Right ventricle myocardium superior (tissue), 1 donor: ENCODE measurements around the gene DNASE1L2. TPM values are rescaled to one million over a fixed set of nuclear protein-coding genes. Genes with fewer than 3 reads are reported as not detected.
"Not testable (repeated sequence)": the region's sequence is repeated elsewhere in the genome, so short reads cannot be mapped to it uniquely, and the experiment has no call there.

Experiments used
- ATAC-seq: fragments of 200-7000 bp; cut with Tn5 transposase; one replicate; pipeline ENCODE4 v1.9.1; 2020; ENCODE audit warnings: mild to moderate bottlenecking; ENCODE audit not compliant: poor library complexity
- DNase-seq: peaks from one replicate; pipeline ENCODE4 v3.0.0-alpha.2; 2020
- intact Hi-C: fragments of 100-400 bp; cut with DNase I; formaldehyde crosslinking; loops from one replicate; pipeline ENCODE4 v1.11.2; 2022
- total RNA-seq: library from RNA; stranded (reverse); fragmentation: NEBNext Ultra II Directional; extraction: Animal tissue kit (Norgen Biotek cat#: 25700); gene quantifications from one replicate; pipeline ENCODE4 v1.2.1, GENCODE V29; 2021
- donor health status: DM: no; HTN: yes; CAD: no; lungs with severe emphysema.

Gene DNASE1L2
- total RNA-seq, 1 donor from 2014 or later, result 0.35 TPM

DNA sequence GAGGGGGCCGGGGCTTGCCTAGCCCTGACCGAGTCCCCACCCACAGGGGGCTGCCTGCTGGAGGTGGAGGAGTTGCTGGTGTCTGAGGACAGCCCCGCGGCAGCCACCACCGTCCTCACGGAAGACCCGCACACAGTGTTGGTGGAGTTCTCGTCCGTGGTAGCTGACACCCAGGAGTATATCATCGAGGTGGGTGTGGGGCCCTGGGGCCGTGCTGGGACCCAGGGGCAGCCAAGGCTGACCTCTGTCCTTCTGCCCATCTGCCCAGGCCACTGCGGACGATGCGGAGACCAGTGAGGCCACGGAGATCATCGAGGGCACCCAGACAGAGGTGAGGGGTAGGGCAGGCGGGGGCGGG, 1.5 kb upstream of the DNASE1L2 start:
- ATAC-seq (no peak), DNase-seq (no peak)
- intact Hi-C loops, result no loop called here

DNA sequence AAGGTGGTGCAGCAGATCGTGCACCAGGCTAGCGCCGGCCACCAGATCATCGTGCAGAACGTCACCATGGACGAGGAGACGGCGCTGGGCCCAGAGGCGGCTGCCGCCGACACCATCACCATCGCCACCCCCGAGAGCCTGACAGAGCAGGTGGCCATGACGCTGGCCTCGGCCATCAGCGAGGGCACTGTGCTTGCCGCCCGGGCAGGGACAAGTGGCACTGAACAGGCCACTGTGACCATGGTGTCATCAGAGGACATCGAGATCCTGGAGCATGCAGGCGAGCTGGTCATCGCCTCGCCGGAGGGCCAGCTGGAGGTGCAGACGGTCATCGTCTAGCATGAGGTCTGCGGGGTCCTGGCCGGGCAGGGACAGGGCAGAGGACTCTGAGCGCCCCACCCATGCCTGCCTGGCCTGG, 1.0 kb upstream of the DNASE1L2 start:
- intact Hi-C loops, result no loop called here

DNA sequence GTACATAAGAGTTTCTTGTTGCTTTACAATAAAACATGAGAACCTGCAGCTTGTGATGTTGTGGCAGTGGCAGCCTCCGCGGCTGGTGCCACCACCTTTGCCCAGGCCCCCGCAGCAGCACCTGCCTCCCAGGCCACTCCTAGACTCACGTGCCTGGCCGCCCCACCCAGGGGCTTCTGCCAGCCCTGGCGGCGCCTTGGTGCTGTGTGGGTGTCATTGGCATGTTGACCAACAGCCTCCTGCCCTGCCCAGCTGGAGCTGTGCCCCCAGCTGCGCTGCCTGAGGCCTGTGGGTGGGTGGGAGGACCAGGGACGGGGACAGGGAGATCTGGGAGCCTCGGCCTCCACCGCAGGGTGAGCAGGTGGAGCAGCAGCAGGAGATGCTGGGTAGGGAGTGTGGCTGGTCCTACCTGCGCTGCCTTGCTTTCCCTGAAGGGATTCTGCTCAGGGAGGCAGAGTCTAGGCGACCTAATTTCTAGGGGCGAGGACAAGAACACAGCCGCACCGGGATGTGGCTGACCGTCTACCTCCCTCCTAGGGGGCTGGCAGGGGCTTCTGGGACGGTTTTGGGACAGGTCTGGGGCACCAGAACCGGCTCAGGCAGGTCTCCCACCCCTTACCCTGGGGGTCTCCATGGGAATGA, 428 bp upstream of the DNASE1L2 start:
- no peak for DNase-seq
- no peak for ATAC-seq
- intact Hi-C loops, result no loop called here

More for the DNA sequence above, 1.0 kb upstream of the DNASE1L2 start:
- DNase-seq (no peak), ATAC-seq (no peak)

DNA sequence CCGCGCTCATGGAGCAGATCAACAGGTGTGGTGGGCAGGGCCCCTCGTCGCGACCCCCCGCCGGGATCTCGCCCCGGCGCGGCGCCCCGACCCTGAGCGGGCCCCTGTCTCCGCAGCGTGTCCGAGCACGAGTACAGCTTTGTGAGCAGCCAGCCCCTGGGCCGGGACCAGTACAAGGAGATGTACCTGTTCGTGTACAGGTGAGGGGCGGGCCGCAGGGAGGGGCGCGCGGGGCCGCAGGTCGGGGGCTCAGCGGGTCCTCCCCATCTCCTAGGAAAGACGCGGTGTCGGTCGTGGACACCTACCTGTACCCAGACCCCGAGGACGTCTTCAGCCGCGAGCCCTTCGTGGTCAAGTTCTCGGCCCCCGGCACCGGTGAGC, 848 bp downstream of the DNASE1L2 start:
- DNase-seq (no peak), ATAC-seq (no peak)
- intact Hi-C loops, result no loop called here

DNA sequence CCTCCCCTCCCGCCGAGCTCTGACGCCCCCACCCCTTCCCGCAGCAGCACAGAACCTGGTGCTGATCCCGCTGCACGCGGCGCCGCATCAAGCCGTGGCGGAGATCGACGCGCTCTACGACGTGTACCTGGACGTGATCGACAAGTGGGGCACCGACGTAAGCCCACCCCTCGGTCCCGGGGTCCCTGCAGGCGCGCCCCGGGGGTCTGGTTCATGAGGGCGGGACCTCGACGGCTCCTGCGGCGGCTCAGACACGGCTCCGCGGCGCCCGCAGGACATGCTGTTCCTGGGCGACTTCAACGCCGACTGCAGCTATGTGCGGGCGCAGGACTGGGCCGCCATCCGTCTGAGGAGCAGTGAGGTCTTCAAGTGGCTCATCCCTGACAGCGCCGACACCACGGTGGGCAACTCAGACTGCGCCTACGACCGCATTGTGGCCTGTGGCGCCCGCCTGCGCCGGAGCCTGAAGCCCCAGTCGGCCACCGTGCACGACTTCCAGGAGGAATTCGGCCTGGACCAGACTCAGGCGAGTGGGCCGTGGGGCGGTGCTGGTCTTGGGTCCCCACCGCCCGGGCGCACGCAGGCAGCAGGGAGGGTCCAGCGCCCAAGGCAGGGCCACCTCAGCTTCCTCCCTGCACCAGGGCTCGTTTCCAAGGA, 1.4 kb downstream of the DNASE1L2 start:
- intact Hi-C loops, result no loop called here
- ATAC-seq, result peak; percentile 26
- DNase-seq, result no peak

DNA sequence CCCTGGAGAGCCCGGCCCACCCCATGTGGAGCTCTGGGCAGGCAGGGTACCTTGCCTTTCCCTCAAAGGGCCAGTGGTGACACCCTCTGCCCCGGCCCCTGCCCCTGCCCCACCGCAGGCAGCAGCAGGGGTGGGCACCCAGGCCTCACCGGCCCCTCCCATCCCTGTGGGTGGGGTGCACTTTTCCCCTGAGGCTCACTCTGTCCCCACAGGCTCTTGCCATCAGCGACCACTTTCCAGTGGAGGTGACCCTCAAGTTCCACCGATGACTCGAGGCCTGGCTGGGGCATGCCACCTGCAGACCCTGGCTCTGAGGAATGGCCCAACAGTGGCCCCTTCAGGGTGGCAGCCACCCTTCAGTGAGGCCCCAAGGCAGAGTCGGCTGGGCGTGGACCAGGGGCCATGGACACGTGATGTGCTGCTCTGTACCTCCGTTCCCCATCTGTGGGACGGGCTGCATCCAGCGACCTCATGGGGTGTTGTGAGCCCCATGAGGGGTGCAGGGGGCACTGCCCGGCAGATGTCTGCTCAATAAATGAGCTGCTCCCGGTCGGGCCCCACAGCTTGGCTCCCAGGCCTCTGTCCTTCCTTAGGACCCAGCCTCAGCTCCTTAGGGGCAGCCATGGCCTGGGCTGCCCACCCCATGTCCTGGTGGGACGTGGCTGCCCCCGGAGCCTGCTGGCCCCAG, 2.0 kb downstream of the DNASE1L2 start:
- ATAC-seq, result peak; percentile 24
- no peak for DNase-seq
- intact Hi-C loops, result no loop called here

DNA sequence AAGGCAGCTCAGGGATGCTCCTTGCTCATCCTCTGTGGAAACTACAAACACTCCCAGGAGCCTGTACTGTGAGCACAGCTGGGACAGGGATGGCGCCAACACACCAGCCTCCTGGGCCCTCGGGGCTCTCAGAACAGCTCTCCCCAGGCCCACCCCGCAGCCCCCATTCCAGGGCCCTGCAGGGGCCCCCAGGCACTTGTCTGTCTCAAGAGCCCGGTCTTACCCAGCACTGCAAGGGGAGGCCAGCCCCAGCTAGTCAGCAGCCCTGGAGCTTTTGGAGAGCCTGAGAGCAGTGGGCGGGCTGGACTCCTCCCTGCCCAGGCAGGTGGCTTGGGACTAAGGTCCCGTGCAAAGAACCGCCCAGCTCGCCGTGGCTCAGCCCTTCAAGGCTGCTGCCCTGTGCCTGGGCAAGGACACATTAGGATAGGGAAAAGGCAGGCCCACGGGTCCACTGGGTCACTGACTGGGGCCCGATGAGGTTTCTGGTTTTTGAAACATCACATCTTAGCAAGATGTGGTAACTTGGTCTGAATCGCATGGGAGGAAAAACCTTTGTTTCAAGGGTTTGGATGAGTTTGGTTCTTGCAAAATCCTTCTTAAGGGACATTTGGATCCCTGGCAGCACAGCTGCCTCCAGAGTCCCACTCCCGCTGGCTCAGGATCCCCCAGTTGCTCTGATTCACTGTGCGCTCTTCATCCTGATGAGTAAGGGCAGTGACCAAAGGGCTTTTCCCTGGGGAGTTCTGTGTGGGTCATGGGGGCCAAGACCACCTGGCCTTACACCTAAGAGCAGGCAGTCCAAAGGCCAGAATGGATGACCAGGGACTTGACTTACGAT, 2.8 kb downstream of the DNASE1L2 start:
- intact Hi-C loops, result no loop called here
- DNase-seq, result no peak
- no peak for ATAC-seq

DNA sequence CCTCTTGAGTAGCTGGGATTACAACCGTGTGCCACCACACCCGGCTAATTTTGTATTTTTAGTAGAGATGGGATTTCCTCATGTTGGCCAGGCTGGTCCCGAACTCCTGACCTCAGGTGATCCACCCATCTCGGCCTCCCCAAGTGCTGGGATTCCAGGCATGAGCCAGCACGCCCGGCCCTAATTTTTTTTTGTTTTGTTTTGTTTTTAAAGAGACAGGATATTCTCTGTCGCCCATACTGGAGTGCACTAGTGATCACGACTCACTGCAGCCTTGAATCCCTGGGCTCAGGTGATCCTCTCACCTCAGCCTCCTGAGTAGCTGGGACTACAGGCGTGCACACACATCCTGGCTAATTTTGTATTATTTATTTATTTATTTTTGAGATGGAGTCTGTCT, 4.1 kb downstream of the DNASE1L2 start:
- ATAC-seq, result not testable (repeated sequence)

DNA sequence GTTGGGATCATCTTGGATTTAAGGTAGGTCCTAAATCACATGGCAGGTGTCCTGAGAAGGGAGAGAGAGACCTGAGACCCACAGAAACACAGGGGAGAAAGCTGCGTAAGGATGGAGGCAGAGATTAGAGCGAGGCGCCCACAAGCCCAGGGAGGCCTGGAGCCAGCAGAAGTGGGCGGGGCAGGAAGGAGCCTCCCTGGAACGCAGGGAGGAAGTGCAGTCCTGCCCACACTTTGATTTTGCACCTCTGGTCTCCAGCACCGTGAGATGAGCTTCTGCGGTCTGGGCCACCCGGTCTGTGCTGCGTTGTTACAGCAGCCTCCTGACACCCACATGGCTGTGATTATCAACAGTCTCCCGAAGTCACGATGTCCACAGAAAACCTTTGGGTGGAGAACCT, 6.4 kb downstream of the DNASE1L2 start:
- ATAC-seq (no peak), DNase-seq (no peak)
- intact Hi-C loops, result loop anchor here (10.0 kb wide), 1 partner anchor 58 kb away; no protein-coding TSS in a partner anchor

More for the DNA sequence above, 4.1 kb downstream of the DNASE1L2 start:
- DNase-seq, result not testable (repeated sequence)
- intact Hi-C loops, result loop anchor here (10.0 kb wide), 1 partner anchor 56 kb away; no protein-coding TSS in a partner anchor

DNA sequence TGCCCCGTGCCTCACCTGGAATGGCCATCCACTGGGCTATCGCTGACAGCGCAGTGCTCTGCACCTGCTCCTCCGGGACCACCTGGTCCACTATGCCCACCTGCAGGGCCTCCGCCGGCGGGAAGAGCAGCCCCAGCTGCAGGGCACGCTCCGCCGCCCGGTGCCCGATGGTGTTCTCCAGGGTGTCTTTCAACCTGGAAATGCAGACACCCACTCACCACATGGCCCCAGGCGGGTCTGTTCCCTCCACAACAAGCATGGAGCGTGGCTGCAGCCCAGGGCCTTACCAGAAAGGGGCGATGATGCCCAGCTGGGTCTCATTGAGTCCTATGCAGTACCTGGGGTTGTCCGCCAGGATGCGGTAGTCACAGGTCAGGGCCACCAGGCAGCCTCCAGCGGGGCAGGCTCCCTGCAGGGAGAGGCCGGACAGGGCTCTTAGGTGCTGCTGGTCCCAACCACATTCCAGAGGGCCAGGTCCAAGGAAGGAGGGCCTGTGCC, 6.8 kb downstream of the DNASE1L2 start:
- intact Hi-C loops, result loop anchor here (10.0 kb wide), 1 partner anchor 58 kb away; no protein-coding TSS in a partner anchor
- no peak for DNase-seq
- no peak for ATAC-seq

DNA sequence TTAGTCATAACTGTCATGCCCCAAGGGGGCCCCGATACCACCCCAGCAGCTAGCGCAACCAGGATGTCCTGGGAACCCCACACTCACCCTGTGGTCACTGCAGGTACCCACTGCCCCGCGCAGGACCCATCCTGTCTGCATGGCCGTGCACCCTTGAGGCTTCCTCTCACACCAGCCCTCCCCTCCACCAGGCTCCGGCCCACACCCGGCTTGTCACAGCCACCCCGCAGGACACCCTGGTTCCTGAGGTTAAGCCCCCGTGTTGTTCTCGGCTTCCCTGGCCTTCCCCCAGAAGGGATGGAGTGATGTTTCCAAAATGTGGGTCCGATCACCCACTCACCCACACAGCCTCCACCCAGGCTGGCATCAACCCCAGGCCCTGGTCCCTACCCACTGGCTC, 7.5 kb downstream of the DNASE1L2 start:
- intact Hi-C loops, result loop anchor here (10.0 kb wide), 1 partner anchor 59 kb away; no protein-coding TSS in a partner anchor
- ATAC-seq, result no peak
- no peak for DNase-seq

DNA sequence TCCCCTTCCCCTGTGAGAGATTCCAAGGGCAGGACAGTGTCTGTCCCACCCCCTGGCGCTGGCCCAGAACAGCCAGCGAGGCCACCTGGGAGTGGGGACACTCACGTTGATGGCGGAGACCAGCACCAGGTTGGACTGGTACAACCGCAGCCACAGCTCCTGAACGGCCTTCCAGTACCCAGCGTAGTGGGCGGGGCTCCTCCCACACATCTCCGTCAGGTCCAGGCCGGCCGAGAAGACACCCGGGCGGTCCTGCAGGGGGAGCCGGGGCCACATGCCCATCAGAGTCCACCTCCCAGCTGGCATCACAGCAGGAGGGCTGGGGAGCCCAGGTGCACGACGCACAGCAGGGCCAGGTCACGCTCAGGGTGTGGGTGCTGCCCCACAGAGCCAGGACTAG, 8.1 kb downstream of the DNASE1L2 start:
- DNase-seq (no peak), ATAC-seq (no peak)
- intact Hi-C loops, result loop anchor here (10.0 kb wide), 1 partner anchor 60 kb away; no protein-coding TSS in a partner anchor

DNA sequence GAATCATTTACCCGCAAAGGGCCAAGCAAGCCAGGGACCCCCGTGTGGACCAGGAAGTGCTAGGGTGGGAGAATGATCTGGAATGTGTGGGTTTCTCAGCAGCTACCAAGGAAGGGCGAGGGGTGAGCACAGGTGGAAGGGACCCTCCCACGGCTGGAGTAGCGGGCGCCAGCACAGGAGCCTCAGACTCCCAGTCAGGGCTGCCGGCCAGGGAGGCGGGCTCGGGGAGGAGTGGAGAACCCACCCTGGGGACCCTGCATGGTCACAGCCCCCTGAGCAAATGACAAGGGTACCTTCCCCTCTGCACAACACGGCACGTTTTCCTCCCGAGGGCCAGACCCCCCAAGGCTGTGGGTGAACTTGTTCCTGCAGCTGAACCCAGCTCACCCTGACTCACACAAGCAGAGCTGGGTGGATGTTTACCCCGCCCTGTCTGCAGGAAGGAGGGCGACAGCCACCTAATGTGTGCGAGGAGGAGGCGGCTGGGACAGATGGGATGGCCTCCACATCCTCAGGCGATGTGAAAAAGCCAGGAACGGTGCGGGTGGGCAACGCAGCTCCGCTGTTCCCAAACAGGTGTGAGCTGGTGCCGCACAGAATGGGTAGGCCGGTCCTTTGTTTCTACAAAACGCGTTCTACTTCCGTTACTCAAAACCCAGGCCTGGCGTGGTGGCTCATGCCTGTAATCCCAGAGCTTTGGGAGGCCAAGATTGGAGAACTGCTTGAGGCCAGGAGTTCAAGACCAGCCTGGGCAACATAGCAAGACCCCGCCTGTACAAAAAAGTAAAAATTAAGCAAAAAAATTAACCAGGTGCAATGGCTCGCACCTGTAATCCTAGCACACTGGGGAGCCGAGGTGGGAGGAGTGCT, 8.9 kb downstream of the DNASE1L2 start:
- intact Hi-C loops, result loop anchor here (10.0 kb wide), 1 partner anchor 60 kb away; no protein-coding TSS in a partner anchor
- ATAC-seq (no peak), DNase-seq (no peak)

DNA sequence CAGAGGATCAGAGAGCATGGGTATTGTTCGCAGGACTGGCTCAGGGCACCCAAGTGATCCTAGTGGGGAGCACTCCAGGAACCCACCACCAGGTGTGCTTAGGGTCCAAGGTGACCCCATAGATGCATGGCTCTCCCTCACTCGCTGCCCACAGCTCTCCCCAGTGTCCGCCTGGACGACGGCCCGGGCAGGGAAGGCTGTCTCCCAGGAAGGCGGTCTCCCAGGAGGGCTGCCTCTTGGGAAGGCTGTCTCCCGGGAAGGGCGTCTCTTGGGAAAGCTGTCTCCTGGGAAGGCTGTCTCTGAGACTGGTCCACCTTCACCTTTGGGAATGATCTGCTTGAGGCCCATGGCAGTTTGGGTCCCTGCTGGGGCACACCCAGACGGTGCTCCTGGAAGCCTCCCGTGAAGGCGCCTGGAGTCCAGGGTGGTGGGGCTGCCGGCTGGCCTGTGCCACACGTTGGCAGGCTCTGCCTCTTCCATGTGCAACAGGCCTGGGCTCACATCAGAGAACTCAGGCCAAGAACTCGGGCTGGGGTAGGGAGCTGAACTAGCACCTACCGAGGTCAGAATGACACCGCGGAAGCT, 10.1 kb downstream of the DNASE1L2 start:
- no peak for ATAC-seq
- intact Hi-C loops, result loop anchor here (10.0 kb wide), 1 partner anchor 62 kb away; no protein-coding TSS in a partner anchor
- no peak for DNase-seq

DNA sequence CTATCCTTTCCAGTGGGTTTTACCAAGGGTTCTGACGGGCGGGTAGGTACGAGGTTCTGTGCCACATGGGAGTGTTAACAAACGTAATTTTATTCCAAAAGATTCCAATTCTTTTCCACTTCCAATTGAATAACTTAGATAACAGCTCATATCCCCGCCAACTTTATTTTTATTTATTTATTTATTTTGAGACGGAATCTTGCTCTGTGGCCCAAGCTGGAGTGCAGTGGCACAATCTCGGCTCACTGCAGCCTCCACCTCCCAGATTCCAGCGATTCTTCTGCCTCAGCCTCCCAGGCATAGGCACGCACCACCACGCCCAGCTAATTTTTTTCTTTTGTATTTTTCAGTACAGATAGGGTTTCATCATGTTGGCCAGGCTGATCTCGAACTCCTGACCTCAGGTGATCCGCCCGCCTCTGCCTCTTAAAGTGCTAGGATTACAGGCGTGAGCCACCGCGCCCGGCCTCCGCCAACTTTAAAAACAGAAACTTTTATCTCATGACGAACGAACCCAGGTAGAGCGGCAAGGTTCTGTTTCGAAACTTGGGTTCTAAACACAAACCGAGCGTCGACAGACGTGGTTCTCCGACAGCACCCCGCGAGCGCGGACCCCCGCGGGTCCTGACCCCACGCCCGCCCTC, 14.5 kb downstream of the DNASE1L2 start:
- intact Hi-C loops, result no loop called here
- DNase-seq (no peak), ATAC-seq (no peak)

DNA sequence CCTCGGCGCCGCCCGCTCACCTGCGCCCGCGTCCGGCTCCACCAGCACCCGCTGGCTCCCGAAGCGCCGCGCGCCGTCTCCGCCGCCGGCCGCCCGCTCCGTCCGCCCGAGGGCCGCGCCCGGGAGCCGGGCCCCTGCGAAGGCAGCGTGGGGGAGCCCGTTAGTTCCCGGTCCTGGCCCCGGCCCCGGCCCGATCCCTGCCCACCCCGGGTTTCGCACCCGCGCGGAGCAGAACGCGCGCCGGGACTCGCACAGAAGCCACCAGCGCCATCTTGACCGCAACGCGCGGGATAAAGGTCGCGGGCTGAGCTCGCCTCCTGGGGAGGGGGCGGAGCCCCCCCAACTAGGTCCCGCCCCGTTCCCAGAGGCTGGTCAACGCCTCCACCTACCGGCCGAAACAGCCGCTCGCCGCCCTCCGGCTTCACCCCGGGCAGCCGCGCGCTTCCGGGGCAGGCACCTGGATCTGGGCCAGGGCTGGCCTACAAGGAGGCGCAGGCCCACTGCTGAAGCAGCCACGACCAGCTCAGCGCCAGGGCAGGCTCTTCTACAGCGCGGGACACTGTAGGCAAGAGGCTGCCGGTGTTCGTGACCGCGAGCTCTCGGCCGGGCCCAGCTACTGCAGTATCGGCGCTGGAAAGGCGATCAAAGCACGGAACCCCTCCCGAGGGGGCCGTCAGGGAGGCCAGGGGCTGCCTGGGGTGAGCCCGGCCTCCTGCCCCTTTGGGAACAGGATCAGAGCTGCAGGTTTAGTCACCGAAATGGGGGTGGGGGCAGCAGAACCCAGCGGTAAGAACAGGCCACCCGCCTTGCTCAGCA, 15.3 kb downstream of the DNASE1L2 start, which contains the start of gene ECI1:
Gene ECI1, minus strand, starts transcription at position 292 of the 816 bp plus-strand sequence. Its CDS starts 21 bp downstream, at position 271.
- DNase-seq, result peak; percentile 98
- intact Hi-C loops, result no loop called here
- peak; percentile 98 for ATAC-seq
